H1 (cell line): ENCODE data around the gene TENT4A. TPM values are rescaled to one million over a fixed set of nuclear protein-coding genes. Genes with fewer than 3 reads are reported as not detected.

Source experiments
- CHD7 ChIP-seq: fragments of 300-600 bp; sonication (generic); IDR thresholded peaks from 2 replicates; pipeline ENCODE4 v1.7.1; 2012; ENCODE audit warnings: low read length, moderate library complexity, mild to moderate bottlenecking, inconsistent platforms; ENCODE audit not compliant: insufficient replicate concordance
- HDAC6 ChIP-seq: IDR thresholded peaks from one replicate; pipeline ENCODE4 v1.7.1; 2012; ENCODE audit warnings: low read depth, mild to moderate bottlenecking, inconsistent platforms, low read length, moderate library complexity
- polyA plus RNA-seq, 7 experiments: library from polyadenylated mRNA; depleted of rRNA in 3 of 7; stranded (reverse) in 5 of 7; unstranded in 2 of 7; fragments of >200 nt in 5 of 7; fragments of 200-250 nt in 2 of 7; gene quantifications; 1 replicate in 5 of 7; 2 replicates in 1 of 7; 4 replicates in 1 of 7; pipeline versions ENCODE4 v1.2.1 to v1.2.3, GENCODE V29; 2011 to 2013; ENCODE audit warnings: missing spikeins in 2 of 7, mixed read lengths in 2 of 7
- total RNA-seq: library from RNA; stranded (reverse); fragmentation: NEBNext Ultra II Directional; extraction: Animal tissue kit (Norgen Biotek cat#: 25700); gene quantifications from 2 replicates; pipeline ENCODE4 v1.2.1, GENCODE V29; 2021

The TENT4A gene
- total and polyA plus RNA-seq, 2 of the 8 experiments (the other 6 are each of a cell fraction or from before 2014, with no cell fraction given), result 8.9 to 25.1 TPM

- TF ChIP-seq CHD7 (no peak), HDAC6 (no peak)
These were observed 40.2 kb upstream of the TENT4A start (continued) for GRCh38 chr5:6673031-6673430.
